ENCODE measurements around the gene CEP57.

CEP57 gene

DNA sequence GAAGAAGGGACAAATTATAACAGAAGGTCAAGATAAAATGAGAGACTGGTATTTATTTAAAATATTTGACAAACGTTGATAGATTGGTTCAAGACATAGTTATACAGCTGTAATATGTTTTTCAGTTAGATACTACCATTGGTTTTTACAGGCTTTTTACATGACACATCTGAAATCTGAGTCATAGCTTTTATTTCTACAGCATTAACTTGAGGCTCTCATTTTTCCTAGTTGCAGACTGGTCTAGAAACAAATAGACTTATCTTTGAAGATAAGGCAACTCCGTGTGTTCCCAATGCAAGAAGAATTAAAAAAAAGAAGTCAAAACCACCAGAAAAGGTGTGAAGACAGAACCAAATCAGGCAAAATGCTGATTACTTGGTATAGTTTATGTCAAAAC, 31.3 kb downstream of the CEP57 start:
- Histone ChIP-seq H3K4me1 (ENCODE audit: control insufficient read depth, insufficient read depth, low read length, poor library complexity, severe bottlenecking) (no peaks in the 10 kb centered on the region), H3K27ac (ENCODE audit: insufficient read depth, low read length, poor library complexity, severe bottlenecking) (no peak overlapping the region), H3K9me3 (ENCODE audit: control insufficient read depth, low read length) (no peaks in the 10 kb centered on the region), H3K4me3 (ENCODE audit: insufficient read depth, low read depth, low read length, poor library complexity, severe bottlenecking) (no peak overlapping the region), H3K36me3 (ENCODE audit: control insufficient read depth, insufficient read depth, low read length) (peaks cover 14% of the 10 kb centered on the region), H3K27me3 (replicated peaks; ENCODE audit: control insufficient read depth, insufficient read depth, low read length, poor library complexity, severe bottlenecking) (no peaks in the 10 kb centered on the region)
- DNase-seq = no peak

DNA sequence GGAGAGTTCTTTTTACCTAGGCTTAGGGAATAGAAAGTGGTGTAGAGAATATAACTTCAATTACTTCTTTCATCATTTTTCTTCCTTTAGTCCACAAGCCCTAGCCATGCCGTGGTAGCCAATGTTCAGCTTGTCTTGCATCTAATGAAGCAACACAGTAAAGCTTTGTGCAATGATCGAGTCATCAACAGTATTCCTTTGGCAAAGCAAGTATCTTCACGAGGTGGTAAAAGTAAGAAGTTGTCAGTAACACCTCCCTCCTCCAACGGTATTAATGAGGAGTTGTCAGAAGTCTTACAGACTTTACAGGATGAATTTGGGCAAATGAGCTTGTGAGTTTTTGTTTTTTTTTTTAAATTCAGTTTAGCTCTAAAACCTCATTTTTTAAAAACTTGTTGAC, 37.4 kb downstream of the CEP57 start:
- Histone ChIP-seq H3K36me3 (ENCODE audit: control insufficient read depth, insufficient read depth, low read length) (peaks cover 17% of the 10 kb centered on the region), H3K9me3 (ENCODE audit: control insufficient read depth, low read length) (no peaks in the 10 kb centered on the region), H3K27ac (ENCODE audit: insufficient read depth, low read length, poor library complexity, severe bottlenecking) (no peak overlapping the region), H3K4me1 (ENCODE audit: control insufficient read depth, insufficient read depth, low read length, poor library complexity, severe bottlenecking) (no peaks in the 10 kb centered on the region), H3K27me3 (replicated peaks; ENCODE audit: control insufficient read depth, insufficient read depth, low read length, poor library complexity, severe bottlenecking) (no peaks in the 10 kb centered on the region), H3K4me3 (ENCODE audit: insufficient read depth, low read depth, low read length, poor library complexity, severe bottlenecking) (no peak overlapping the region)
- no peak for DNase-seq

DNA sequence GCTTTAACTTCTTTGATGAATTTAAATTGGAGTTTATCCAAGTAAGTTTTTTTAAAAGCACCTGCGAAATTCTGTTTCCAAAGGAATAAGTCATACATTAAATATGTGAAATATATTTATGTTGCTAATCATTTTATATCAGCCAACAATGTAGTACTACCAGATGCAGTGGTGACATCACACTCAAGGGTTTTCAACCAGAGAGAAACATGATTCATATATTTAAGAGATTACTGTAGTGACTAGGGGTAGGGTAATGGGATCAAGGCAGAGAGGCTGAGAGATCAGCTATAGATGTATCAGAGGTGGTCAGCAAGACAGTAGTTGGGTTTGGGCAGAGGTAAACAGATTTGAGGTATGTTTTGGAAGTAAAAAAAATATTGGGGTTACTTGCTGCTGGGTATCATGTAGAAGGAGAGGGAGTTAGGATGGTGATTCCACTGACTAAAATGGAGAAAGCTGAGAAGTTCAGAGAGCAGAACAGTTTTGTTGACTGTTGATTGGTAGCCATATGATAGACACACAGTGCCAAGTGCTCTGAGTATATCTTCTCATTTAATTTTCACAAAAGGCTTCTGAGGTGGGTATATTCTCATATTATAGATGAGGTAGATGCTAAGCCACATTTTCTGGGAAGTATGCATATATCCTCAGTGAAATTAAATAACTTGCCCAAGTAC, 39.4 kb downstream of the CEP57 start:
- Histone ChIP-seq H3K9me3 (ENCODE audit: control insufficient read depth, low read length) (no peaks in the 10 kb centered on the region), H3K27ac (ENCODE audit: insufficient read depth, low read length, poor library complexity, severe bottlenecking) (no peak overlapping the region), H3K4me3 (ENCODE audit: insufficient read depth, low read depth, low read length, poor library complexity, severe bottlenecking) (no peak overlapping the region), H3K27me3 (replicated peaks; ENCODE audit: control insufficient read depth, insufficient read depth, low read length, poor library complexity, severe bottlenecking) (no peaks in the 10 kb centered on the region), H3K4me1 (ENCODE audit: control insufficient read depth, insufficient read depth, low read length, poor library complexity, severe bottlenecking) (no peaks in the 10 kb centered on the region), H3K36me3 (ENCODE audit: control insufficient read depth, insufficient read depth, low read length) (peaks cover 25% of the 10 kb centered on the region)
- DNase-seq = no peak

DNA sequence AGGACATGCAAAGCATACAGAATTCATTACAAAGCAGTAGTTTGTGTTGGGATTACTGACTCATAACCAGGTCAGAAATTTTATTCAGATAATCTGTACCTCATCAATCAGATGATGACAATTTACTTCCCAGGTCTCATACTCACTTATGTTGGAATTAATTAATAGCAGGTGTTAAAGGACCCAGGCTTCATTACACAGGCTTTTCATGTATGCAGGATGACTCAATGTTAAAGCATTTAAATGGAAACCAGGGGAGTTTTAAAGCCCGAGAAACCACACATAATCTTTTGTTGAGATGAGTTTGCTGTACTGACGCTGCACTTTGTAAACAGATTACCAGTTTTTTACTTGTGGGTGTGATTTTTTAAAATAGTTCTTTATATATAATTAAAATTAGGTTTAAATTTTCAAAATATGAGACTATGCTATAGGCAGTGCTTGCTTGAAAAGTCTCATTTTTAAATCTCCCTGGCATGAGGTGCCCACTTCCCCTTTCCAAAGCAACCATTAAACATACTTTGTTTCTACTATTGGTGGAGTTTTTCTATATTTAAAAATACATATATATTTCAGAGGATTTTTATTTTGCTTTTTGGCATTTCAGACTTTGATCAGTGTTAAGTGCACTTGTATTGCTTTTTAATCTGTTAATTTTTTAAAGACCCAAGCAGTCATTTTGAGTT, 41.0 kb downstream of the CEP57 start:
- Histone ChIP-seq H3K4me1 (ENCODE audit: control insufficient read depth, insufficient read depth, low read length, poor library complexity, severe bottlenecking) (no peaks in the 10 kb centered on the region), H3K9me3 (ENCODE audit: control insufficient read depth, low read length) (no peaks in the 10 kb centered on the region), H3K27me3 (replicated peaks; ENCODE audit: control insufficient read depth, insufficient read depth, low read length, poor library complexity, severe bottlenecking) (no peaks in the 10 kb centered on the region), H3K27ac (ENCODE audit: insufficient read depth, low read length, poor library complexity, severe bottlenecking) (no peak overlapping the region), H3K4me3 (ENCODE audit: insufficient read depth, low read depth, low read length, poor library complexity, severe bottlenecking) (no peak overlapping the region), H3K36me3 (ENCODE audit: control insufficient read depth, insufficient read depth, low read length) (peaks cover 30% of the 10 kb centered on the region)
- no peak for DNase-seq

DNA sequence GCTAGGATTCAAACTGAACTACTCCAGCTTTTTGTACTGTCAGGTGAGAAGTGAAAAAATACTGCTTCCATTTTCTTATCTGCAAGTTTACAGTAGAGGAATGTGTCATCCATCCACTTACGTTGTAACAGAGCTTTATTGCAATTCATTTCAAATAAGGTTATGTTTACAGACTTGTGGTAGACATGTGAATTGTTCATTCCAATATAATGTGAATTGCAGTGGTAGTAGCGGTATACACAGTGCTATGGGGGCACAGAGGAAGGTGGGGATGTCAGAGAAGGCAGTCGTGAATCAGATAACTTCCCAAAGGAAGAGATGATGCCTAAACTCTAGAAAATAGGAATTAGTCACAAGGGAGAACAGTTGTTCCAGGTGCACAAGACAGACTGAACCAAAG, 42.5 kb downstream of the CEP57 start:
- Histone ChIP-seq H3K36me3 (ENCODE audit: control insufficient read depth, insufficient read depth, low read length) (peaks cover 24% of the 10 kb centered on the region), H3K27ac (ENCODE audit: insufficient read depth, low read length, poor library complexity, severe bottlenecking) (no peak overlapping the region), H3K4me1 (ENCODE audit: control insufficient read depth, insufficient read depth, low read length, poor library complexity, severe bottlenecking) (no peaks in the 10 kb centered on the region), H3K27me3 (replicated peaks; ENCODE audit: control insufficient read depth, insufficient read depth, low read length, poor library complexity, severe bottlenecking) (no peaks in the 10 kb centered on the region), H3K4me3 (ENCODE audit: insufficient read depth, low read depth, low read length, poor library complexity, severe bottlenecking) (no peak overlapping the region), H3K9me3 (ENCODE audit: control insufficient read depth, low read length) (no peaks in the 10 kb centered on the region)
- DNase-seq = no peak

DNA sequence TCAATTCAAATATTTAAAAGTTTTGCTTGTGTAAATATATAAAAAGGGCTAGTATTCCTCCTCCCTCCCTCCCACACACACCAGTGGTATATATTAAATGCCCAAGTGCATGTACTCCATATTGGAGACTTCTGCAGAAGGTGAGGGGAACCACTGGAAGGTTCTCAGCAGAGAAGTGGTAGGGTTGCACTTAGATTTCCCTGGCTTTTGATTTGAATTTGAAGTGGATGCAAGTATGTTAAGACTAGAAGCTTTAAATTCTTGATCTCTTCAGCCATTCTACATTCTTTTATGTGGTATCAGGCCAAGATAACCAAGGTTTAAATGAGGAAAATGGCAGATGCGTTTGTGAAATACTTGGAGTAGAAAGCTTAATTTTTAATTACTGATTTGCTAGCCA, 43.1 kb downstream of the CEP57 start:
- Histone ChIP-seq H3K9me3 (ENCODE audit: control insufficient read depth, low read length) (no peaks in the 10 kb centered on the region), H3K36me3 (ENCODE audit: control insufficient read depth, insufficient read depth, low read length) (peaks cover 27% of the 10 kb centered on the region), H3K4me1 (ENCODE audit: control insufficient read depth, insufficient read depth, low read length, poor library complexity, severe bottlenecking) (no peaks in the 10 kb centered on the region), H3K4me3 (ENCODE audit: insufficient read depth, low read depth, low read length, poor library complexity, severe bottlenecking) (no peak overlapping the region), H3K27ac (ENCODE audit: insufficient read depth, low read length, poor library complexity, severe bottlenecking) (no peak overlapping the region), H3K27me3 (replicated peaks; ENCODE audit: control insufficient read depth, insufficient read depth, low read length, poor library complexity, severe bottlenecking) (no peaks in the 10 kb centered on the region)
- DNase-seq = no peak

DNA sequence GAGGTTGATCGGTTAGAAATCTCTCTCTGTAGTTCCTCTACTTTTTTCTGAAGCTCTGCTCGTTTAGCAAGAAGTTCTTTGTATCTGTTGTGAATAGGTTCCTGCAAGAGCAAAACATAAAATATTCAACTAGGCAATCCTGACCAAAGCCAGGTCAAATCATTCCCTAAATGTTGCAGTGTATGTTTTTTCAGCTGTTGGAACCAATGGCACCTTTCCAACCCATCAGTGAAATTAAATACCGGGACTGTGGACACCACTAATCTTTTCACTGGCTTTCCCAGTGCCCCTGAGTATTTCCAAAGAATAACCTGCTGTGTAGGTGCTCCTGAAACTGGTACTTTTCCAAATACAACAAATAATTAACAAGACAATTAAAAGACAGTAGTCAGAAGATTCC, 45.1 kb downstream of the CEP57 start:
- Histone ChIP-seq H3K36me3 (ENCODE audit: control insufficient read depth, insufficient read depth, low read length) (peaks cover 18% of the 10 kb centered on the region), H3K4me1 (ENCODE audit: control insufficient read depth, insufficient read depth, low read length, poor library complexity, severe bottlenecking) (no peaks in the 10 kb centered on the region), H3K4me3 (ENCODE audit: insufficient read depth, low read depth, low read length, poor library complexity, severe bottlenecking) (no peak overlapping the region), H3K9me3 (ENCODE audit: control insufficient read depth, low read length) (no peaks in the 10 kb centered on the region), H3K27ac (ENCODE audit: insufficient read depth, low read length, poor library complexity, severe bottlenecking) (no peak overlapping the region), H3K27me3 (replicated peaks; ENCODE audit: control insufficient read depth, insufficient read depth, low read length, poor library complexity, severe bottlenecking) (no peaks in the 10 kb centered on the region)
- no peak for DNase-seq

DNA sequence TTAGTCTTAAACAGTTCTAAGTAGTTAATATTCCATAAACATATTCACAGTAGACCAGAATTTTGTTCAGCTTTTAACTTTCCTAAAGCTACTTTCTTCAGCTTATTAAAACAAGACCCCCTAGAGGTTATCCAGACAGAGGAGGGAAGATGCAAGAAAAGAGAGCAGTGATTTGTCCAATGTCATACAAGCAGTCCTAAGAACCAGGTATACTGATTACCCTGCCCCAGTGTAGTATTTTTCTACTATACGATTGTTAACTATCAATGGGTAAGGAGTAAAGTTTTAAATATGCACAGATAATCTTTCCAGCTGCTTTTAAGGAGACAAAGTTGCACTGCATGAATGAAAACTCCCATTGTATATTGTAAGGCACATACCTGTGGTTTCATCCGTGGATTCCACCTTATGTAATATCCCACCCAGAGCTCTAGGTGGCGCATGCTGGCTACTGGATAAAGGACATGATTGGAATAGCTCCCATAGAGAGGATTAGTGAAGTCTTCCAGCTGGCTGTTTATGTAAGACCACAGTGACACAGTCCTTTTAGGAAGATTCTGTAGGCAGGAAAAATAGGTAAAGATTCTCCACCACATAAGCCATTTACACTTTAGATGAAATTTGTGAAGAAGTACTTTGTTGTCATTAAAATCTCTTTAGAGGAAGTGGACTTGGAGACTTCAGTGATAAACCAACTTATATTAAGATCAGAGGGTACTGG, 45.6 kb downstream of the CEP57 start:
- Histone ChIP-seq H3K4me3 (ENCODE audit: insufficient read depth, low read depth, low read length, poor library complexity, severe bottlenecking) (no peak overlapping the region), H3K27ac (ENCODE audit: insufficient read depth, low read length, poor library complexity, severe bottlenecking) (no peak overlapping the region), H3K36me3 (ENCODE audit: control insufficient read depth, insufficient read depth, low read length) (peaks cover 18% of the 10 kb centered on the region), H3K27me3 (replicated peaks; ENCODE audit: control insufficient read depth, insufficient read depth, low read length, poor library complexity, severe bottlenecking) (no peaks in the 10 kb centered on the region), H3K9me3 (ENCODE audit: control insufficient read depth, low read length) (no peaks in the 10 kb centered on the region), H3K4me1 (ENCODE audit: control insufficient read depth, insufficient read depth, low read length, poor library complexity, severe bottlenecking) (no peaks in the 10 kb centered on the region)
- peak; percentile 7 to 43 (median 23) for DNase-seq

DNA sequence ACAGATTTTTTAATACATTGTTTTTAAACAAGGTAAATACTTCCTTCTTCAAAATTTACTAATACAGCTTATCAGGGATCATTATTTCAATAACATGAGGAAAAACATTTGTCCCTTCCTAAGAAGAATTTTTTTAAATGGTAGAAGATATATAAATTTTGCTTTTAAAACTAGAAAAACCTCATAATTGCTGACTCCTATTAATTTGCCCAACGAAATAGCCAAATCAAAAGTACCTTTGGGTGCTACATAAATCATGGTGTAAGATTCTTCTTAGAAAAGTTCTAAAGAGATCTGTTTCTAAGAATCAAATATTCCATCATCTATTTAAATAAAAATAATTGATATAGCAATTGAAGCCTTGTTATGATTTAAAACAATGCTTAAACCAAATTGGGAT, 54.9 kb downstream of the CEP57 start:
- Histone ChIP-seq H3K4me1 (ENCODE audit: control insufficient read depth, insufficient read depth, low read length, poor library complexity, severe bottlenecking) (no peaks in the 10 kb centered on the region), H3K4me3 (ENCODE audit: insufficient read depth, low read depth, low read length, poor library complexity, severe bottlenecking) (no peak overlapping the region), H3K27ac (ENCODE audit: insufficient read depth, low read length, poor library complexity, severe bottlenecking) (no peak overlapping the region), H3K27me3 (replicated peaks; ENCODE audit: control insufficient read depth, insufficient read depth, low read length, poor library complexity, severe bottlenecking) (no peaks in the 10 kb centered on the region), H3K9me3 (ENCODE audit: control insufficient read depth, low read length) (no peaks in the 10 kb centered on the region), H3K36me3 (ENCODE audit: control insufficient read depth, insufficient read depth, low read length) (peaks cover 16% of the 10 kb centered on the region)
- DNase-seq = no peak

All from effector memory CD4-positive, alpha-beta T cell (primary cell).